ENCODE data around the gene DUSP22. TPM values are rescaled to one million over a fixed set of nuclear protein-coding genes. Genes with fewer than 3 reads are reported as not detected.
A peak's percentile ranks its signal among the peaks of the same experiment; 100 is the strongest.

Gene DUSP22
- total RNA-seq, 2 donors from 2014 or later = 23.3 to 27.4 TPM

DNA sequence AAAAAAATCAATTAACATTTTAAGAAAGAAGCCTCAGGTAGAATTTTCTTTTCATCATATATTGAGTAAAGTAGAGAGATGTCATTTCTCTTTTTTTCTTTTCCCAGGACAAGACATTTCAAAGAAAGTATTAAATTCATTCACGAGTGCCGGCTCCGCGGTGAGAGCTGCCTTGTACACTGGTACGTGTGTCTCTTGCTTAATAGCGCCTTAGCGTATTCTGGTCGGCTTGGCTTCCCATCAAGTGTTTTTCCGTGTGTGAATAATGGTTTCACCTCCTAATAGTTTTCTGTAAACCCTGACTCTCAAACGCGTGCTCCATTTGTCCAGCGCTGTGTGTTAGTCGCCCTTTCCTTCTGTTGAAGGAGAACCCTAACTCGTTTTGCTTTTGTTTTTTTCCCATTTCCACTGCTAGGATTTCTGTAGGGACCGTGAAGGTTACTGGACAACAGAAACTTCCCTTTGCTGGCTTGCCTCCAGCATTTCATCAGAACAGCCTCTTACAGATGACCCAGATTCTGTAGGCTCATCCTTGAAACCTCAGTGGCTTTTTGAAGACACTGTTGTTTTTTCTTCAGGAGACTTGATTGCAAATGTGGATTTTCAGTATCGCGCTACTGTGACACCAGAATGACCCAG is 53.6 kb downstream of the DUSP22 start:
- ATAC-seq (replicated peaks) = no peak
- H3K9me3 Mint-ChIP-seq = no peaks in the 10 kb centered on the region
- no peak overlapping the region for H3K27ac Mint-ChIP-seq
- H3K4me1 Mint-ChIP-seq = peaks cover 4% of the 10 kb centered on the region
- peaks cover 55% of the 10 kb centered on the region for H3K36me3 Mint-ChIP-seq (ENCODE audit: low read depth)
- H3K4me3 Mint-ChIP-seq = no peak overlapping the region
- no peaks in the 10 kb centered on the region for H3K27me3 Mint-ChIP-seq

DNA sequence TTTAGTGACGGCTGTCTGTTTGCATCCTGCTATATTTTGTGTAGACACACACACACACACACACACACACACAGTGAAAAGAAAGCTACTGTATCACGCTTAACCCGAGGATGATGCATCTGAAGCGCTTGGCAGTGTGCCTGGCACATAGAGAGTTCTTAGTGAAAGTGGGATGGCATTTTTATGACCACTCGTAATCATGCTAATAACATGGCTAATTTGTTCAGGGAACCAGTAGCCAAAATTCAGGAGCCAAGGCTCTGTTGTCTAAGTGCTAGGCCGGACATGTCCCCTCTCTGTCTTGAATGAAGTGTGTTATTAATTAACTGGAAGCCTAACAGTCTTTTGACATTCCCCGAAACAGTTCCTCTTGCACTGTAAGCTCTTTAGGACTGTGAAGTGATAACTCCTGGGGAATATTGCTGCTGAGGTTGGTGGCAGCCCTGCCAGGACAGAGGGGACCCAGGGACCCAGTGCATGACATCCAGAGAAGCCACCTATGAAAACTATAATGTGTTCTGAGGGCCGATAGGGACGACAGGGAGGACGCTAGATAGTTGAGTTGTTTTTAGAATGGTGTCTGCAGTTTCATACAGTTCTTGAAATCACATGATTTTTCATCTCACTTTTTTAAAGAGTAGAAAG is 54.2 kb downstream of the DUSP22 start:
- H3K27ac Mint-ChIP-seq = no peak overlapping the region
- peaks cover 61% of the 10 kb centered on the region for H3K36me3 Mint-ChIP-seq (ENCODE audit: low read depth)
- no peaks in the 10 kb centered on the region for H3K9me3 Mint-ChIP-seq
- H3K4me1 Mint-ChIP-seq = peaks cover 3% of the 10 kb centered on the region
- no peaks in the 10 kb centered on the region for H3K27me3 Mint-ChIP-seq
- no peak for ATAC-seq (replicated peaks)
- no peak overlapping the region for H3K4me3 Mint-ChIP-seq

DNA sequence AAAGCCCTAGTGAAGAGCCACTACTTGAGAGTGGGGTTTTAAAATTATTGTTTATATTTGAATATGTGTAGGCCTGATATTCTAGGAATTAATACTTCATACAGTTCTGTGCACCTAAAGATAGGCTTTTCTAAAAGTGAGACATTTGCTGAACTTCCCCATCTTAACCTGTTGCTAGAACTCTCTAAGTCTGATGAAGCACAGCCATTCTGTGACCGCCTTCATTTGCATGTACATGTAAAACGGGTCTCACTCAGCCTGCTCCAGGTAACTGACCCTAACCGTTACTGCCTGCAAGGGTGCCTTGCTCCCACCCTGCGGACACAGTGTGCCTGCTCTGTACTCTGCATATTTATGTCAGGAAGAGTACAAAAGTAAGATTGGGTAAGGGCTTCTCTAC is 54.9 kb downstream of the DUSP22 start:
- Mint-ChIP-seq H3K27me3 (no peaks in the 10 kb centered on the region), H3K4me1 (no peaks in the 10 kb centered on the region), H3K27ac (no peak overlapping the region), H3K9me3 (no peaks in the 10 kb centered on the region), H3K36me3 (ENCODE audit: low read depth) (peaks cover 65% of the 10 kb centered on the region), H3K4me3 (no peak overlapping the region)
- ATAC-seq (replicated peaks) = no peak

DNA sequence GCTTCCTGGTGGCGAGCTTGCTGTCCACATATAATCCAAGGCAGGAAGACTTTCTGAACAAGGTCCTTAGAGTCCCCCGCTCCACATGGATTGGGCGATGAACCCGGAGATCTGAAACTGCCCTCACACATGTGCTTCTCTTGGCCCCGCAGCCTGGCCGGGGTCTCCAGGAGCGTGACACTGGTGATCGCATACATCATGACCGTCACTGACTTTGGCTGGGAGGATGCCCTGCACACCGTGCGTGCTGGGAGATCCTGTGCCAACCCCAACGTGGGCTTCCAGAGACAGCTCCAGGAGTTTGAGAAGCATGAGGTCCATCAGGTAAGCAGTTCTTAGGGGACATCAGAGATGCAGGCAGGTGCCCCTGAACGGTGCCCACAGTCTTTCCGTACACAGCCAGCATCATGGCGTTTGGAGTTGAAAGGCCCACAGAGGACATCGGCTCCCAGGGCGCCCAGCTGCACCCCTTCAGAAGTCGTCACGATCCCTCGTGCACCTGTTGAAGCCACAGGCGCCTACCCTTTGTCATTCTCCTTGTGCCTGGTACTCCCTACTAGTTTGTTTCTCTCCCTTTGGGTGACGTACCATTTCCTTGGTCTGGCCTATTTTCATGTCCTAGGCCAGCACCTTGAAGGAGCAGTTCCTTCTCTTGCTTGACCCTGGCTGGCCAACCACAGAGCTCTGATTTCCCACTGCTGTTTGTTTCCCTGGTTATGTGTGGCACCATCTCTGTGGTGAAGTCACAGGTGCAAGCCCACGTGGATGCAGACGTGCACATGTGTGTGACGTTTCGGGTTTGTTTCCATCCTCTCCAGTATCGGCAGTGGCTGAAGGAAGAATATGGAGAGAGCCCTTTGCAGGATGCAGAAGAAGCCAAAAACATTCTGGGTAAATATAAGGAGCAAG is 55.9 kb downstream of the DUSP22 start:
- ATAC-seq (replicated peaks) = no peak
- H3K4me3 Mint-ChIP-seq = no peak overlapping the region

DNA sequence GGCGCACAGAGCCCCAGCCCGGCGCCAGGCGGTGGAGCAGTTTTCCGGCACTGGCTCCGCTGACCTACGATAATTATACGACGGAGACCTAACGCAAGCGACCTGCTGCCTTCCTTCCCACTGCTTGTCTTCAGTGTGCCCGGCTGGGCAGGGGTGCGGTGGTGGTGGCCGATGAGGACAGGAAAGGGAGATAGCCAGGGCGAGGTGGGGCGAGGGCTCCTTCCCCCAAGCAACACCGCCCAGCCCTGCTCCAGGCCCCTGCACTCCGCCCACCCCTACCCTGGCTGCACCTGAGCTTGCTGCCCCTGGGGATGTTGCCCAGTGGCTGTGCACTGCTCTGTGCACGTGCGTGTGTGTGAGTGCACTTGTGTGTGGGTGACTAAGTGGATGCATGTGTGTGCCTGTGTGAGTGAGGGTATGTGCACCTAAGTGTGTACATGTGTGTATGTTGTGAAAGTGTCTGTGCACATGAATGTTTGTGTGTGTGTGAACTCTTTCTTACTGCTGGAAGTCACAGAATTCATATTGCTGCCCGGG is 56.6 kb downstream of the DUSP22 start:
- no peak overlapping the region for H3K27ac Mint-ChIP-seq
- H3K4me1 Mint-ChIP-seq = no peaks in the 10 kb centered on the region
- peaks cover 65% of the 10 kb centered on the region for H3K36me3 Mint-ChIP-seq (ENCODE audit: low read depth)
- H3K9me3 Mint-ChIP-seq = no peaks in the 10 kb centered on the region
- peak; percentile 9 for ATAC-seq (replicated peaks)
- H3K4me3 Mint-ChIP-seq = no peak overlapping the region
- H3K27me3 Mint-ChIP-seq = no peaks in the 10 kb centered on the region

More for the DNA sequence above, 55.9 kb downstream of the DUSP22 start:
- no peaks in the 10 kb centered on the region for H3K4me1 Mint-ChIP-seq
- H3K36me3 Mint-ChIP-seq (ENCODE audit: low read depth) = peaks cover 65% of the 10 kb centered on the region
- no peaks in the 10 kb centered on the region for H3K27me3 Mint-ChIP-seq
- no peaks in the 10 kb centered on the region for H3K9me3 Mint-ChIP-seq
- no peak overlapping the region for H3K27ac Mint-ChIP-seq

DNA sequence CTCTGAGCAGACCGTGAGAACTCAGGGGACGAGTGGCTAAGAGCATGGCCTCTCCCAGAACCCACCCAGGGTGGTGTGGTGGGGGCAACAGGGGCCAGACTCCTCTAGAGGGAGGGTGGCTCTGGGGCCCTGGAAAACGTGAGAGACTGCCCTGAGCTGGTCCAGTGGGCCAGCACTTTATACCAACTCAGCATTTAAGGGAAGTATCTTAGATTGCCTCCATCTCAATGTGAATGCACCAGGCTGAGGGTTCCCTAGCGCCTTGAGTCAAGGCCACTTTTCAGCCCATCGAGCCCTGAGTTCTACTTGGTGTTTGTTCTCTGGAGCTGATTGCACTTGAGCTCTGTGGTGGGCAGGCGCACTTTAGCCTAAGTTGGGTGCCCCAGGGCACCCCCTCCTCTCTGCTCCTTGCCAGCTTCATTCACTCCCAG is 57.2 kb downstream of the DUSP22 start:
- H3K36me3 Mint-ChIP-seq (ENCODE audit: low read depth) = peaks cover 65% of the 10 kb centered on the region
- H3K27ac Mint-ChIP-seq = no peak overlapping the region
- H3K4me1 Mint-ChIP-seq = no peaks in the 10 kb centered on the region
- ATAC-seq (replicated peaks) = no peak
- no peaks in the 10 kb centered on the region for H3K9me3 Mint-ChIP-seq
- no peak overlapping the region for H3K4me3 Mint-ChIP-seq
- H3K27me3 Mint-ChIP-seq = no peaks in the 10 kb centered on the region

DNA sequence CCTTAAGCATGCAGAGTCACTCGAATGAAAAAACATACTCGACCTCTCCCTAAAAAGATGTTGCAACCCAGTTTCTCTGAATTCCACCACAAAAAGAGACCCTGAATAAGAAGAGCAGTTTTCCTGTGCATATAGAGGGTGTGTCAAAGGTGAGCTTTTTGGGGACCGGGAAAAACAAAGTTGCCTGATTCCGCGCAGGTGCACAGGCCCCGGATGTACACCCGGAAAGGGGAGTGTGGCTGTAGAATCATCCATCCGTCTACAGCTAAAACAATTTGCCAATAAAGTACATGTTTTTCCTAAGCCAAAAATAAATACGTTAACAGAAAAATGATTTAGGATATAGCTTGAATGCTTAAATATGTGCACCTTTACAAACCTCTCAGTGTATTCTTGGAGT is 58.1 kb downstream of the DUSP22 start:
- Mint-ChIP-seq H3K27me3 (no peaks in the 10 kb centered on the region), H3K9me3 (no peaks in the 10 kb centered on the region), H3K36me3 (ENCODE audit: low read depth) (peaks cover 61% of the 10 kb centered on the region), H3K4me1 (no peaks in the 10 kb centered on the region), H3K4me3 (no peak overlapping the region), H3K27ac (no peak overlapping the region)
- no peak for ATAC-seq (replicated peaks)

DNA sequence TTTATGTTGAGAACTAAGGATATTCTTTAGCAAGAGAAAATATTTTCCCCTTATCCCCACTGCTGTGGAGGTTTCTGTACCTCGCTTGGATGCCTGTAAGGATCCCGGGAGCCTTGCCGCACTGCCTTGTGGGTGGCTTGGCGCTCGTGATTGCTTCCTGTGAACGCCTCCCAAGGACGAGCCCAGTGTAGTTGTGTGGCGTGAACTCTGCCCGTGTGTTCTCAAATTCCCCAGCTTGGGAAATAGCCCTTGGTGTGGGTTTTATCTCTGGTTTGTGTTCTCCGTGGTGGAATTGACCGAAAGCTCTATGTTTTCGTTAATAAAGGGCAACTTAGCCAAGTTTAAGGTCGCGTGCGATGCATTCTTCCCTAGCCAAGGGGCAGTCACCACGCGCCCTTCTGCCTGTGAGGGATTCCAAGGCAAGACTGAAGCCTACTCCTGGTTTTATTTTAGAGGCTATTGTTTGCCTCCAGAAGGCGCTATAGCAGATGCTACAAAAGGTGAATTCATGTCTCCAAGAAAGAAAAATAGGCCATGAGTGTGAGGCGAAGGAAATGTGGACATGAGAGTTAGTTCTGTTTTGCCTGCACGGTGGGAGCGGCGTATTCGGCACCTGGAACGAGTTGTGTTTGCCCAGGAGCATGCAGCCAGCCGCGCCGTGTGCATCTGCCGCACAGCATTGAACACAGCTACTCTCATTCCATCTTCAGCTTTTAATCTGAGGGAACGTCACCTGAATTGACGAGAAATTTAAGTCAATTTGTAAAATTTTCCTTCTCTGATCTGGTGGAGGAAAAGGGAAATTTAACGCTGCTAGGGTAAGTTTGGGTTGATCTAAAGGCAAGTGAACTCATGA is 59.0 kb downstream of the DUSP22 start:
- no peaks in the 10 kb centered on the region for H3K9me3 Mint-ChIP-seq
- H3K4me3 Mint-ChIP-seq = no peak overlapping the region
- H3K27me3 Mint-ChIP-seq = no peaks in the 10 kb centered on the region
- ATAC-seq (replicated peaks) = no peak
- H3K27ac Mint-ChIP-seq = no peak overlapping the region
- H3K4me1 Mint-ChIP-seq = no peaks in the 10 kb centered on the region
- peaks cover 53% of the 10 kb centered on the region for H3K36me3 Mint-ChIP-seq (ENCODE audit: low read depth)

DNA sequence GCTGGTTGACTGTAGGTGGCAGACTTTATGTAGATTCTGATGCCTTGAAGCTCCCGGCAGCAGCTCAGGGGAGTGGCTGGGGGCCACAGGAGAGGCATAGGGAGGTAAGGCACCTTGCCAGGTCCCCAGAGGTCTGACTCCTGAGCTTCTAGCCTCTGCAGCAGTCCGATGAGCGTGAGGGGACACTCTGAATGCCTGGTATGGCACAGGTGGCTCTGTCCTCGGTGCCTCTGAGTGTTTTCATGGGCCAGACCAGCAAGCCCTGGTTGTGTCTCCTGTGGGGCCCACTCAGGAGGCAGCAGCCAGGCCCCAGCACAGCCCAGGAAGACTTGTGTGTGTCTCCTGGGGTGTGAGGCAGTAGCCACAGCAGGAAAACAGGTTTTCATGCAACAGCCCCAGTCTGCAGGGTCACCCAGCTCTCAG is 59.6 kb downstream of the DUSP22 start:
- no peak for ATAC-seq (replicated peaks)
- H3K36me3 Mint-ChIP-seq (ENCODE audit: low read depth) = peaks cover 46% of the 10 kb centered on the region
- no peaks in the 10 kb centered on the region for H3K27me3 Mint-ChIP-seq
- no peak overlapping the region for H3K4me3 Mint-ChIP-seq
- H3K9me3 Mint-ChIP-seq = no peaks in the 10 kb centered on the region
- H3K4me1 Mint-ChIP-seq = no peaks in the 10 kb centered on the region
- H3K27ac Mint-ChIP-seq = no peak overlapping the region

DNA sequence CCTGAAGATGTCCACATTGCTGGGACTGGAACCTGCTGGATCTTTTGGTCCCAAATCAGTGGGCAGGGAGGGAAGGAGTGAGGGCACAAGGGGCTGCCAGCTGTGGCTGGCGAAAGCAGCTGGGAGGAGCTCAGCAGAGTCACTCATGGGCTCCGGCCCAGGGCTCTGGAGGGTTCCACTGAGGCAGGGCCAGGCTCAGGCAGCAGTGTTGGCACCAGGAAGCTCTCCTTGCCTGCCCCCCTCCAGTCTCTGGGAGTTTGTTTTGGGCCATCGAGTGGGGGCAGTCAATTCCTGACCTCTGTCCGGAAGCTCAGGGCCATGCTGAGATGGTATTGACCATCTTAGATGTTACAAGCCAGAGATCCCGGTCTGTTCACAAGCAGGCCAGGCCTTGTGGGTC is 60.2 kb downstream of the DUSP22 start:
- H3K27ac Mint-ChIP-seq = no peak overlapping the region
- H3K9me3 Mint-ChIP-seq = no peaks in the 10 kb centered on the region
- ATAC-seq (replicated peaks) = no peak
- H3K36me3 Mint-ChIP-seq (ENCODE audit: low read depth) = peaks cover 40% of the 10 kb centered on the region
- H3K27me3 Mint-ChIP-seq = no peaks in the 10 kb centered on the region
- no peak overlapping the region for H3K4me3 Mint-ChIP-seq
- no peaks in the 10 kb centered on the region for H3K4me1 Mint-ChIP-seq

DNA sequence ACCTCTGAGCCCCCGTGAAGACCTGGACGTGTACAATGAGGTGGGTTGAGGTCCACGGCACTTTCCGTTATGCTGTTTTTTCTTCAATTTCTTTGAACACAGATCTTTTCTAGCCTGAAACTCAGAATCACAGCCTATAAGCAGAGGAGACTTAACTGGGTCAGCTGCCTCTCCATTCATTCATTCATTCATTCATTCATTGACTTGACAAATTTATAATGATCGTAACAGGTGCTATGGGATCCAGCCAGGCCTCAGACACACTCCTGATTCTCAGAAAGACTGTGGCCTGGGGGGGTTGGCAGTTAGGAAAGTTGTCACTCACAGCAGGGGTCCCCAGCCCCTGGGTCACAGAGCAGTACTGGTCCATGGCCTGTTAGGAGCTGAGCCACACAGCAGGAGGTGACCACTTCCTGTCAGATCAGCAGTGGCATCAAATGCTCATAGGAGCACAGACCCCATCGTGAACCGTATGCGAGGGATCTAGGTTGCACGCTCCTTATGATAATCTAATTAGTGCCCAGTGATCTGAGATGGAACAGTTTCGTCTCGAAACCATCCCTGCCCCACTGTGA is 60.7 kb downstream of the DUSP22 start:
- ATAC-seq (replicated peaks) = no peak
- Mint-ChIP-seq H3K36me3 (ENCODE audit: low read depth) (peaks cover 37% of the 10 kb centered on the region), H3K27ac (no peak overlapping the region)

DNA sequence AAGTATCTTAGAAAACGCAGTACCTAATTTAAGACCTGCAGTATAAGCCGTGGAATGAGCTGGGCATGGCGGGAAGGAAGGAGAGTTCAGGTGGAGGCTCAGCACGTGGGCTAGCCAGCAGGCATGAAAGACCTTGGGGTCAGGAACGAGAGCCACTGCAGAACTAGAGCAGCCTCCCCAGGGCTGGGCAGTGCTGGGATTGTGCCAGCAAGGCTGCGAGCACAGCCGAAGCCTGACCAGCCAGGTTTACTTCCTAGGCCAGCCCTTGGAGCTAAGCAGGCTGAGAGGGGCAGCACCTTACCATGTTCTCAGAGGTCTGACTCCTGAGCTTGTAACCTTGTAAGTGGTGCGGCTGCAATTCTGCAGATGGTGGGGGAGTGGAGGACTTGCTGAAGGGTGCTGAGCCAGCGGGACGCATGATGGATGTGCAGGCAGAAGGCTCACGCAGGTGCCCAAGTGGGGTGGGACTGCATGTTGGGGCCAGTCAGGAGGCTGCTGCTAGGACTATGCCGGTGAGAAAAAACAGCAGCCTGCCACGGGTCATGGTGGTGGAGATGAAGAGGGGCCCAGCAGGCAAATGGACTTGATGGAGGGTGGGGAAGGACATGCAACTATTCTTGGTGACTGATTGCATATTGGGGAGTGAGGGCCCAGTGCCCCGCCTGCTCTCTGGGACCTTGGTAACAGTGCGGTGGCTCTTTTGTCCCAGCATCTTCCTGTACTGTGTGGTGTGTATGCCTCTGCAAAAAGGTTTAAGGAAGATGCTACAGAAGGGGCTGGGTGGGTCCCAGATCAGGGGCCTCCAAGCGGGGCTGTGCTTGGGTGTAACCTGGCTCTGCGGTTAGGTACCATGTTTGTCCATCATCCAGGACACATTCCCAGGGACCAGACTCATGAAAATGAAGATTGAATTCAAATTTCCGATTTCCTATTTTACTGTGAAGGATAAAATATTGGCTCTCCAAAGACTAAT is 61.6 kb downstream of the DUSP22 start:
- Mint-ChIP-seq H3K4me3 (no peak overlapping the region), H3K27me3 (no peaks in the 10 kb centered on the region), H3K4me1 (peaks cover 3% of the 10 kb centered on the region), H3K27ac (no peak overlapping the region), H3K36me3 (ENCODE audit: low read depth) (peaks cover 28% of the 10 kb centered on the region), H3K9me3 (no peaks in the 10 kb centered on the region)
- no peak for ATAC-seq (replicated peaks)

More for the DNA sequence above, 60.7 kb downstream of the DUSP22 start:
- no peaks in the 10 kb centered on the region for H3K4me1 Mint-ChIP-seq
- H3K9me3 Mint-ChIP-seq = no peaks in the 10 kb centered on the region
- no peak overlapping the region for H3K4me3 Mint-ChIP-seq
- no peaks in the 10 kb centered on the region for H3K27me3 Mint-ChIP-seq

All from activated T-helper 17 cell treated with anti-CD3 and anti-CD28 coated beads, Interleukin-2, amount 50 U/mL, for 72 hours (primary cell).